MM.1S (cell line): ENCODE measurements around the gene TNNC1.

Experiments used
- DNase-seq: peaks from one replicate; pipeline ENCODE4 v3.0.0-alpha.2; 2015
- H2AFZ ChIP-seq: fragments of 300-600 bp; sonication (generic); 2 replicates; pipeline ENCODE4 v1.6.0; 2016; ENCODE audit warnings: antibody characterized with exemption, low read length
- H3F3A ChIP-seq: fragments of 300-600 bp; sonication (generic); 2 replicates; pipeline ENCODE4 v1.6.1; 2016; ENCODE audit warnings: mild to moderate bottlenecking, antibody characterized with exemption, low read length, moderate library complexity, mixed read lengths; ENCODE audit not compliant: insufficient read depth
- H3K27ac ChIP-seq: fragments of 300-600 bp; sonication (generic); 2 replicates; pipeline ENCODE4 v1.5.1; 2016; ENCODE audit warnings: mild to moderate bottlenecking, low read length
- H3K27me3 ChIP-seq: fragments of 300-600 bp; sonication (generic); replicated peaks from 2 replicates; pipeline ENCODE4 v1.6.0; 2016; ENCODE audit warnings: low read length; ENCODE audit not compliant: insufficient read depth
- H3K36me3 ChIP-seq: fragments of 300-600 bp; sonication (generic); replicated peaks from 2 replicates; pipeline ENCODE4 v1.6.1; 2016; ENCODE audit warnings: mild to moderate bottlenecking, low read length, mixed read lengths; ENCODE audit not compliant: insufficient read depth
- H3K4me1 ChIP-seq: fragments of 300-600 bp; sonication (generic); 2 replicates; pipeline ENCODE4 v1.6.1; 2016; ENCODE audit warnings: low read length, mixed read lengths
- H3K4me2 ChIP-seq: fragments of 300-600 bp; sonication (generic); 2 replicates; pipeline ENCODE4 v1.6.0; 2016; ENCODE audit warnings: low read depth, low read length
- H3K4me3 ChIP-seq: fragments of 300-600 bp; sonication (generic); 2 replicates; pipeline ENCODE4 v1.5.1; 2016; ENCODE audit warnings: low read length, mixed read lengths
- H3K79me2 ChIP-seq: fragments of 300-600 bp; sonication (generic); 2 replicates; pipeline ENCODE4 v1.6.1; 2016; ENCODE audit warnings: mixed run types, low read length, mixed read lengths
- H3K9ac ChIP-seq: fragments of 300-600 bp; sonication (generic); 2 replicates; pipeline ENCODE4 v1.6.1; 2016; ENCODE audit warnings: low read length, mixed read lengths
- H3K9me2 ChIP-seq: fragments of 300-600 bp; sonication (generic); replicated peaks from 2 replicates; pipeline ENCODE4 v1.6.1; 2016; ENCODE audit warnings: mild to moderate bottlenecking, low read length, mixed read lengths; ENCODE audit not compliant: insufficient read depth
- H3K9me3 ChIP-seq: fragments of 300-600 bp; sonication (generic); replicated peaks from 2 replicates; pipeline ENCODE4 v1.6.1; 2016; ENCODE audit warnings: mild to moderate bottlenecking, low read length, mixed read lengths; ENCODE audit not compliant: insufficient read depth
- H4K20me1 ChIP-seq: fragments of 300-600 bp; sonication (generic); 2 replicates; pipeline ENCODE4 v1.6.1; 2016; ENCODE audit warnings: mild to moderate bottlenecking, low read length, moderate library complexity, mixed read lengths; ENCODE audit not compliant: insufficient read depth
- CTCF ChIP-seq: fragments of 300-600 bp; sonication (generic); IDR thresholded peaks from 2 replicates; pipeline ENCODE4 v1.5.1; 2016; ENCODE audit warnings: antibody characterized with exemption, low read length, mixed read lengths
- EZH2 ChIP-seq: fragments of 300-600 bp; sonication (generic); optimal IDR thresholded peaks from 2 replicates; pipeline ENCODE3; 2017; ENCODE audit warnings: low read depth, mild to moderate bottlenecking, antibody characterized with exemption, low read length, mixed read lengths
- EZH2phosphoT487 ChIP-seq: fragments of 300-600 bp; sonication (generic); IDR thresholded peaks from 2 replicates; pipeline ENCODE4 v1.6.1; 2018; ENCODE audit warnings: antibody characterized with exemption, low read length

The TNNC1 gene

GRCh38 chr3:52453496-52454249, at the start of gene TNNC1:
TNNC1 (minus strand) TSS chr3:52454041; CDS start chr3:52454015, 26 bp downstream.
- H3K27ac ChIP-seq = no peak within 1 kb of the TSS
- H2AFZ ChIP-seq = peak within 1 kb of the TSS; percentile 100
- TF ChIP-seq EZH2 = no peak
- TF ChIP-seq EZH2phosphoT487 = no peak
- TF ChIP-seq CTCF = no peak
- H3K9ac ChIP-seq = peak within 1 kb of the TSS; percentile 84
- H4K20me1 ChIP-seq = no peaks in the 10 kb centered on the region
- H3K9me2 ChIP-seq = no peaks in the 10 kb centered on the region
- peak within 1 kb of the TSS; percentile 98 for H3K4me2 ChIP-seq
- no peaks in the 10 kb centered on the region for H3K36me3 ChIP-seq
- peaks cover 5% of the 10 kb centered on the region for H3F3A ChIP-seq
- no peaks in the 10 kb centered on the region for H3K9me3 ChIP-seq
- H3K4me1 ChIP-seq = peaks cover 13% of the 10 kb centered on the region
- H3K79me2 ChIP-seq = peaks cover 21% of the 10 kb centered on the region
- H3K27me3 ChIP-seq = no peaks in the 10 kb centered on the region
- DNase-seq = no peak
- peak within 1 kb of the TSS; percentile 98 for H3K4me3 ChIP-seq

- Histone ChIP-seq H3K4me3 (no peak overlapping the region), H4K20me1 (no peaks in the 10 kb centered on the region), H3K4me1 (no peaks in the 10 kb centered on the region), H3K9me2 (no peaks in the 10 kb centered on the region), H3K79me2 (no peaks in the 10 kb centered on the region), H3K27ac (no peak overlapping the region), H2AFZ (no peak overlapping the region), H3F3A (no peaks in the 10 kb centered on the region), H3K4me2 (no peak overlapping the region), H3K36me3 (no peaks in the 10 kb centered on the region), H3K9me3 (no peaks in the 10 kb centered on the region), H3K27me3 (peaks cover 44% of the 10 kb centered on the region), H3K9ac (no peak overlapping the region)
- DNase-seq = no peak
- TF ChIP-seq EZH2 = no peak
- no peak for TF ChIP-seq EZH2phosphoT487
- TF ChIP-seq CTCF = no peak
These were observed 49.0 kb upstream of the TNNC1 start for GRCh38 chr3:52502808-52503350.

- H3K27ac ChIP-seq = no peak overlapping the region
- H3K36me3 ChIP-seq = no peaks in the 10 kb centered on the region
- no peaks in the 10 kb centered on the region for H3K79me2 ChIP-seq
- no peak overlapping the region for H2AFZ ChIP-seq
- H3K4me1 ChIP-seq = no peaks in the 10 kb centered on the region
- peaks cover 44% of the 10 kb centered on the region for H3K27me3 ChIP-seq
- H3K9ac ChIP-seq = no peak overlapping the region
- no peak for DNase-seq
- no peak for TF ChIP-seq EZH2phosphoT487
- no peak for TF ChIP-seq CTCF
- TF ChIP-seq EZH2 = no peak
- H3K4me3 ChIP-seq = no peak overlapping the region
- no peaks in the 10 kb centered on the region for H3K9me2 ChIP-seq
- H3F3A ChIP-seq = no peaks in the 10 kb centered on the region
- no peaks in the 10 kb centered on the region for H3K9me3 ChIP-seq
- no peaks in the 10 kb centered on the region for H4K20me1 ChIP-seq
- H3K4me2 ChIP-seq = no peak overlapping the region
These were observed 48.2 kb upstream of the TNNC1 start for GRCh38 chr3:52502001-52502400.
